ENCODE data around the gene NTF3. TPM values are rescaled to one million over a fixed set of nuclear protein-coding genes. Genes with fewer than 3 reads are reported as not detected.

Gene NTF3
- total and polyA plus RNA-seq, 2 donors (not counting 1 experiment from before 2014, with no cell fraction given) = not detected

DNA sequence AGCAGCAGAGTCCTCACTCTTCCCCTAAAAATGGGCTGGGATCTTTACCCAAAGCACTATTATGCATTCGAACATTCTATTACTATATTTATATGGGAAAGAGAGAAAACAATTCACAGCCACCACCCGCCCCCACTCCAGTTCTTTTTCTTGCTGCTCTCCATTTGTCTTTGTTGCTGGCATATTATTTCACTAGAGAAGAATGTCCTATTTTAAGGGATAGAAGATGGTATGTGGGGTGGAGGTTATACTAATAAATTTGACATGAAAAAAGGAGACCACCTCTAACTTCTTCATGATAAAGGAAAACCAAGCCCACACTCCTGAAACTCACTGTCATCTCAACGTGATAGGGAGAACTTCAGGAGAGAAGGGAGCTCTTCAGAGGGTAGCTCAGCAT, 28.5 kb upstream of the NTF3 start:
- intact Hi-C loops (cut with micrococcal nuclease) = no loop called here
- peaks cover 0 to 5% of the 10 kb centered on the region in 2 donors for H3K4me1 ChIP-seq (ENCODE audit: control insufficient read depth in 2 of 2, insufficient read depth in 2 of 2, low read length in 2 of 2)
- DNase-seq (no peak), ATAC-seq (ENCODE audit: low read depth) (no peak)
- Mint-ChIP-seq H3K9me3 (ENCODE audit: insufficient read depth) (no peaks in the 10 kb centered on the region), H3K4me1 (peaks cover 3% of the 10 kb centered on the region), H3K4me3 (no peak overlapping the region), H3K27me3 (peaks cover 30% of the 10 kb centered on the region), H3K27ac (no peak overlapping the region)
- H3K9ac ChIP-seq (ENCODE audit: low read length) = no peak overlapping the region
- H3K27ac ChIP-seq (ENCODE audit: low read length in 2 of 2) = no peak overlapping the region
- no peak for TF ChIP-seq EZH2 (IDR thresholded peaks at IDR 0.05; ENCODE audit: borderline replicate concordance, insufficient read depth, low read depth, low read length, poor library complexity, severe bottlenecking)
- TF ChIP-seq, protein P1, sequence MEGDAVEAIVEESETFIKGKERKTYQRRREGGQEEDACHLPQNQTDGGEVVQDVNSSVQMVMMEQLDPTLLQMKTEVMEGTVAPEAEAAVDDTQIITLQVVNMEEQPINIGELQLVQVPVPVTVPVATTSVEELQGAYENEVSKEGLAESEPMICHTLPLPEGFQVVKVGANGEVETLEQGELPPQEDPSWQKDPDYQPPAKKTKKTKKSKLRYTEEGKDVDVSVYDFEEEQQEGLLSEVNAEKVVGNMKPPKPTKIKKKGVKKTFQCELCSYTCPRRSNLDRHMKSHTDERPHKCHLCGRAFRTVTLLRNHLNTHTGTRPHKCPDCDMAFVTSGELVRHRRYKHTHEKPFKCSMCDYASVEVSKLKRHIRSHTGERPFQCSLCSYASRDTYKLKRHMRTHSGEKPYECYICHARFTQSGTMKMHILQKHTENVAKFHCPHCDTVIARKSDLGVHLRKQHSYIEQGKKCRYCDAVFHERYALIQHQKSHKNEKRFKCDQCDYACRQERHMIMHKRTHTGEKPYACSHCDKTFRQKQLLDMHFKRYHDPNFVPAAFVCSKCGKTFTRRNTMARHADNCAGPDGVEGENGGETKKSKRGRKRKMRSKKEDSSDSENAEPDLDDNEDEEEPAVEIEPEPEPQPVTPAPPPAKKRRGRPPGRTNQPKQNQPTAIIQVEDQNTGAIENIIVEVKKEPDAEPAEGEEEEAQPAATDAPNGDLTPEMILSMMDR (IDR thresholded peaks at IDR 0.05) = no peak
- H4K20me1 ChIP-seq (ENCODE audit: control insufficient read depth, insufficient read depth, low read length, poor library complexity, severe bottlenecking) = no peaks in the 10 kb centered on the region
- no CpG with 5 or more reads among the region's 3 CpGs for WGBS (ENCODE audit: insufficient coverage)
- no peaks in the 10 kb centered on the region for H3K9me3 ChIP-seq (ENCODE audit: control extremely low read depth in 1 of 3, control insufficient read depth in 2 of 3, insufficient read depth in 1 of 3, low read length in 2 of 3)
- ChIA-PET CTCF (interaction anchor here (1.1 kb wide), 1 partner anchor 9 kb away, joined by 3 read pairs; no protein-coding TSS in a partner anchor), POLR2A (no interaction called here)
- H3K79me2 ChIP-seq (ENCODE audit: control insufficient read depth, insufficient read depth, low read length) = no peaks in the 10 kb centered on the region
- no peak overlapping the region for H3K4me3 ChIP-seq (ENCODE audit: control extremely low read depth in 1 of 5, extremely low read depth in 1 of 5, insufficient read depth in 1 of 5, low read depth in 2 of 5, low read length in 4 of 5)
- no peaks in the 10 kb centered on the region for H3K36me3 ChIP-seq (replicated peaks in 1 of 2; ENCODE audit: control extremely low read depth in 1 of 2, control insufficient read depth in 1 of 2, extremely low read depth in 1 of 2, insufficient read depth in 2 of 2, low read length in 1 of 2)
- peaks cover 0 to 5% (median 4%) of the 10 kb centered on the region in 4 experiments for H3K27me3 ChIP-seq (replicated peaks in 1 of 4; ENCODE audit: control extremely low read depth in 1 of 4, control insufficient read depth in 3 of 4, insufficient read depth in 4 of 4, low read length in 3 of 4)
- H3K4me2 ChIP-seq (replicated peaks; ENCODE audit: low read depth, low read length, poor library complexity, severe bottlenecking) = no peak overlapping the region
- no peak overlapping the region for H2AFZ ChIP-seq (ENCODE audit: insufficient read depth, low read depth, low read length, poor library complexity, severe bottlenecking)

DNA sequence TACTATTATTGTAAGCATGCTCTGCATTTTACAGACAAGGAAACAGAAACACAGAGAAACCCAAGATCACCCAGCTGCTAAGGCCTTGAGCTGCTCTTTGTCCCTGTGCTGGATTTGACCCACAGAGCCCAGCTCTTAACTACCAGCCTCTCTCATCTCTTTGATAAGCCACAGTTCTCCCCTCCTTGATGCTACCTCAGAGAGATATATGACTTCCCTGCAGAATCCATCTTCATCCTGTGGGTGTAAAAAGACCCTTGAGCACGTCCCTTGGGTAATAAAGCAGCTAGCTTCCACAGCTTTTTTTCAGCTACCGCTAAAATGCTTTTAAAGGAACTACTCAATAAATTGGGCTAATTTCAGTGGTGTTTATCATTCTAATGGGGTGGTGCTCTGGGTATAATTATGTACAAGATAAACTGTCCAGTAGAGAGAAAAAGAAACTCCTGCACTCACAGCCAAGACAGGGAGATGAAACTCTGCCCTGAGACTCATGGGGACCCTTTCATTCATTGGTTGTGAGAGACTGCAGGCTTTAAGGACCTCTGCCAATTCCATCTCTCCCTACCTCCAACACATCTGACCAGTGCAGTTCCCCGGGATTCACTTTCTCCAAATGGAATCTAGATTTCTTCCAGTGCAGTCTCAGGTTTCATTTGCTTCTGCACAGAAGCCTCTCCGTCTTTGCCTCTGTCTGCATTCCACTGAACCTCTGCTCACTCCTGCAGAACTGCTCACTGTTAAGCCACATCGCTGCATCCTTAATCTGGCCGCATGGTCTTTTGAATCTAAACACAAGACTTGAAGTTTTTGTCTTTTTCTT, 24.7 kb upstream of the NTF3 start:
- H3K36me3 ChIP-seq (replicated peaks in 1 of 2; ENCODE audit: control extremely low read depth in 1 of 2, control insufficient read depth in 1 of 2, extremely low read depth in 1 of 2, insufficient read depth in 2 of 2, low read length in 1 of 2) = no peaks in the 10 kb centered on the region
- H3K4me1 Mint-ChIP-seq = peaks cover under 1% of the 10 kb centered on the region
- CTCF ChIA-PET = no interaction called here
- H3K9me3 ChIP-seq (ENCODE audit: control extremely low read depth in 1 of 3, control insufficient read depth in 2 of 3, insufficient read depth in 1 of 3, low read length in 2 of 3) = peaks cover 0 to 5% (median 3%) of the 10 kb centered on the region in 3 donors
- H3K4me1 ChIP-seq (ENCODE audit: control insufficient read depth in 2 of 2, insufficient read depth in 2 of 2, low read length in 2 of 2) = peaks cover 0 to 2% of the 10 kb centered on the region in 2 donors
- H3K27me3 Mint-ChIP-seq = peaks cover 28% of the 10 kb centered on the region
- no peak overlapping the region for H3K27ac Mint-ChIP-seq
- H2AFZ ChIP-seq (ENCODE audit: insufficient read depth, low read depth, low read length, poor library complexity, severe bottlenecking) = no peak overlapping the region
- no peaks in the 10 kb centered on the region for H4K20me1 ChIP-seq (ENCODE audit: control insufficient read depth, insufficient read depth, low read length, poor library complexity, severe bottlenecking)
- H3K9me3 Mint-ChIP-seq (ENCODE audit: insufficient read depth) = peaks cover 3% of the 10 kb centered on the region
- H3K79me2 ChIP-seq (ENCODE audit: control insufficient read depth, insufficient read depth, low read length) = no peaks in the 10 kb centered on the region
- 100% methylated on average over 2 of the region's 6 CpGs for WGBS (ENCODE audit: insufficient coverage)
- H3K4me3 Mint-ChIP-seq = no peak overlapping the region
- no peak overlapping the region for H3K4me3 ChIP-seq (ENCODE audit: control extremely low read depth in 1 of 5, extremely low read depth in 1 of 5, insufficient read depth in 1 of 5, low read depth in 2 of 5, low read length in 4 of 5)
- no peak overlapping the region for H3K4me2 ChIP-seq (replicated peaks; ENCODE audit: low read depth, low read length, poor library complexity, severe bottlenecking)
- TF ChIP-seq EZH2 (IDR thresholded peaks at IDR 0.05; ENCODE audit: borderline replicate concordance, insufficient read depth, low read depth, low read length, poor library complexity, severe bottlenecking) = no peak
- TF ChIP-seq, protein P1 (IDR thresholded peaks at IDR 0.05) = no peak
- H3K27ac ChIP-seq (ENCODE audit: low read length in 2 of 2) = no peak overlapping the region
- no peak overlapping the region for H3K9ac ChIP-seq (ENCODE audit: low read length)
- DNase-seq (no peak), ATAC-seq (ENCODE audit: low read depth) (no peak)
- intact Hi-C loops (cut with micrococcal nuclease) = no loop called here
- POLR2A ChIA-PET = no interaction called here
- peaks cover 0 to 3% (median under 1%) of the 10 kb centered on the region in 4 experiments for H3K27me3 ChIP-seq (replicated peaks in 1 of 4; ENCODE audit: control extremely low read depth in 1 of 4, control insufficient read depth in 3 of 4, insufficient read depth in 4 of 4, low read length in 3 of 4)

Measured in B cell (primary cell).